DMS114 treated with DMSO at 0.1 percent for 48 hours (cell line): ENCODE results near the gene DGKG.

Experiments used
- DNase-seq: peaks from one replicate; lab custom pipeline; 2025; ENCODE audit not compliant: unreplicated experiment; lab: John Stamatoyannopoulos, UW

Gene DGKG

GRCh38 chr3:186320862-186321568, 41.0 kb downstream of the DGKG start:
- DNase-seq, result no peak

DNA sequence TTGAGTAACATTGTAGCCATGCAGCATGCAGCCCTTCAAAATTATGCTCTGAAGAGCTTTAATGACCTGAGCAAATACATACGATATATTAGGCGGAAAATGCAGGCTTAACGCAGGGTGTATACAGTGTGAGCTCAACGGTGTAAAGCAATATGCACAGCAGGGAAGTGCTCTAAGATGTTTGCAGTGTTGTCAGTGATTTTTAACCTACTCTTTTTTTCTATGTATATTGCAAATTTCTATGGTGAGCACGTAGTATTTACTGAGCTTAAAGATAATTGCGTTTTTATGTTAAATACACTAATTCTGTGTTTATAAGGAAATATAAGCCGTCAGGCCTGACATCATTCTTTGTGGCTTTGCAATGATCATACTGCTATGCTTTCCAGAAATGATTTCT, 42.1 kb downstream of the DGKG start:
- no peak for DNase-seq

- no peak for DNase-seq
These were observed 43.9 kb downstream of the DGKG start for GRCh38 chr3:186318135-186318534.

DNA sequence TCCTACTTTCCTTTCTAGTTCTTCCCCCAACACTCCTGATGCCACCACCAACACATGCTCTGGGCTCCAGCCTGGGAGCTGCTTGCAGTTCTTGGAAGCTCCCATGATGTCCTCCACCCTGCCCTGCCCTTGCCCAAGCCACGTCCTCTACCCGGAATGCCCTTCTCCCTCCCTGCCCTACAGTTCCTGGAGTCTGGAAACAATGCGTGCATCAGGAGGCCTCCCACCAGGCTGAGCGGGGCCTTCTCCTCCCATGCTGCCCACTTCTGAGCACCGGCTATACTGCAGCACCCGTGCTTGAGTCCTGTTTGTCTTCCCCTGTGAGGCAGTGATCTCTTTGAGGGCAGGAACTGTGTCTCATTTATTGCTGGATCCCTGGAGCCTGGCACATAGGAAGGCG, 44.6 kb downstream of the DGKG start:
- no peak for DNase-seq

DNA sequence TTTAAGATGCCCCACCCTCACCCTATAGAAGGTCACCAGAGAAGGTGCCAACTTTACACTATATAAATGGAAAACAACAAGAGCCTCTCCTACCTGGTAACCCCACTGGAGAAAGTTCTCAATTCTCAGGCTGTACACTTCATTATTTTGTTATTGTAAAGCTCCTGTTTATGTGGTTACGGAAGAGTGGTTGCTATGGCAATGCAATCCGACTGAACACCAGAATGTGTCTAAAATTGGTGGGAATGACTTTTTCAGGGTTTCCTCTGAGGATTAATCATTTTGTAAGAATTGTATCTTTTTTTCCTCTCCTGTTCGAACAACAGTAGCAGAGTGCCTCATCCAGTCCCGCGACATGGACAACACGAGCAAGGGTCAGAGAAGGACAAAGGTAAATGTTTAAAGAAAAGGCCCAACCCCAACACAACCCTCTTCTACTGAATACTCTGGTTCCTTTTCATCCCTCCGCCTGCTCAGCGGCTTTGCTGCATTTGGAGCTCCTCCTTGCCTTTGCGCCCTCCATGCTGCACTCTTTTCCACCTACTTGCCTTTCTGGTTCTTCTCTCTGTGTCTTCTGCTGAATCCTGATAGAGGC, 45.3 kb downstream of the DGKG start:
- no peak for DNase-seq

- DNase-seq, result no peak
These were observed 46.3 kb downstream of the DGKG start for GRCh38 chr3:186315581-186316354.

DNA sequence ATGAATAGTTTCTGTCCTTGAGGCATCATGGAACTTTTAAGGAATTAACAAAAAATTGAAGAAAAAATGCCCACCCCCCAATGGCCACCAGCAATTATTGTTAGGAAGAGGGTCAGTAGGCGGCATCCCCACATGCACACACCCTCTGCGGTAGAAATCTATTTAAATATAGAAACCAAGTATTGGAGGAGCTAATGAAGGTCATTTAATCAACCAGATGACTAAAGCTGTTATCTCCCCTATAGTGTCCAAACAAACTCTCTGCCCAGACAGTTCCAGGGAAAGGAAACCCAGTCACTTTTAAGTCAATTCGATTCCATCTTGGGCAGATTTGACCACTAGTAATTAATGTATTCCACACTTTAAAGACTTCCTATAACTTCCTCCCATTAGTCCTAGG, 47.1 kb downstream of the DGKG start:
- no peak for DNase-seq

DNA sequence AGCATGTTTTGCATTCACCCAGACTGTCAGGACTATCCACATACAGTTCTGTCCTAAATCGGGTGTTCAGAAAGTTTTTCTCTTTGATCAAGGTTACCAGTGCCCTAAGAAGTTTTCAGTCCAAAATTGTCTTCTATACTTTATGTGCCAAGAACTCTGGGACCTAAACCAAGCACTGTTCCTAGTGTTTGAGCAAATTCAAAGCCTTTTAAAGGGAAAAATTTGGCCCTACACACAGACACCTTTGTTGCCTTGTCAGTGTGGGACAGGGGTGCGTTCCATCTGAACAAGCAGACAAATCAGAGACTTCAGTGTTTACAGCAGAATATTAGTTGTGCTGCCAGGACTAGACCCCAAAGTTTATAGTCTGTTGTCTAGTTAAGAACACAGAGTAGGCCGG, 50.6 kb downstream of the DGKG start:
- no peak for DNase-seq

DNA sequence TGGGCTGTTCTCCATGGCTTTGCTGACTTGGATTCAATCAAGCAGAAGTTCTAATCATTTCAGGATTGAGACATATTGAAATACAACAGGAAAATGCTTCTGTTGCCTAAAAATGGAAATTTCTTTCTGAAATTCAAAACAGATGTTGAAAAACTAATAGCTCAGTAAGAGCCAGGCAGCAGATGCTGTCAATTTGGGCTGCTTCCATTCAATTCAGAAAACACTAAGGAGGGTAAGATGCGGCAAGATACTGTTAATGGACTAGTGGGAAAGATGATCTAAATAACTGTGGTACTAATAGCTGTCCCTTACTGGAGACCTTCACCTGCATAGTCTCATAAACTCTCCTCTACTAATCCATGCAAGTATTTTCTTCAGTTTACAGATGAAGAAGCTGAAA, 53.5 kb downstream of the DGKG start:
- DNase-seq, result no peak

DNA sequence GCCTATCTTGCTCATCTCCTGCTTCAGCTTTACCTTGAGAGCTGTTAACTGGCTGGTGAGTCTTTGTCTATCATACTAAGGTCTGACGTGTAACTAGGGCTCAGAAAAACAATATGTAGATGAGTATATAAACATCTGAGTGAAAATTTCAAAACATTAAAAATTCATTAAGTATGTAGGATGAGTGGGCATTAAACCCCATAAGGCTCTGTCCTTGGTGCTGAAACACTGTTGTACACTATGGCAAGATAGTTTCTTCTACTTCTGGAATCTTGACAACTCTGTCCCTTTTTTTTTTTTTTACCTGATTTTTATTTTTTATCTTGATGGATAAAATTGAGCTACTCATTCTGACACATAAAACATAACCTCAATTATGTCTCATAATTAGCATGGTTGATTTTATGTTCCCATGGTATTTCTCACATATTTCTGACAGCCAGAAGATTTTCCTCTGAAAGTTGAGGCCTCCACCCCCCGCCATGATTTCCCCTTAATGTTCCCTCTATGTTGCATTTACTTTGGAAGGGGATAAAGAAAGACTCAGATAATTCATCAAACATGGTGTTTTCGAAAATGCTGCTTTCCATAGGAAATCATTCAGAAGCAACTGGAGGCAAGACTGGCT, 54.3 kb downstream of the DGKG start:
- DNase-seq, result no peak

DNA sequence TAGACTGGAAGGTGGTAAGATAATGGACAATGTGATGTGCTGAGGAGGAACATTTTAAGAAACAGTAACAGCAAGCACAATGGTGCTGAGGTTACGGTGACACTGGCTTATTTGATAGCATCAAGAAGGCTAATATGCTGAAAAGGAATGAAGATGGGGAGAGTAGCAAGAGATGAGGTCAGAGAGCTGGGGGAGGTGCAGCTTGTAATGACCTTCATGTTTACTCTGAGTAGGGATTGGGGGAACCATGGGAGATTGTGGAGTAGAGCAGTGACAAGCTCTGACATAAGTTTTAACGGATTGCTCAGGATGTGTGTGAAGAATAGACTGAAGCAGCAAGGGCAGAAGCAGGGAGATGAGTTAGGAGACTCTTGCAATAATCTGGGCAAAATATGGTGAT, 56.7 kb downstream of the DGKG start:
- no peak for DNase-seq

DNA sequence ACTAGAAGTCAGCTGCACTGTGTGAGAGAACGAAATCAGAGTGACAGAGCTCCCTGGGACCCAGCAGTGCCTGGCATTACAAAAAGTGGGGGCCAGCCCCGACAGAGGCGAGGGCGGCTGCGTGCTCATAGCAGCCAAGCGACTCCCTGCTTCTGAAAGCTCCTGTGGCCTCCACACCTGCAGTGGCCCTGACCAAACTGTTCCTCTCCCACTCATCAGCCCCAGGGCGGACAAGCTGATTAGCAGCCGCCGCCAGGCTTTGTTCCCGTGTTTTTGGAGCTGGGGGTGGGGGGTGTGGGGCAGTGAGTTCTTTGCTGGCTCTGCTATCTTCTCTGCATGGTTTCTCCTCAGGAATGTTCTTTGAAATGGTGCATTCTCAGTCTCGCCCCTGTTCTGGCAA, 58.1 kb downstream of the DGKG start:
- no peak for DNase-seq

- DNase-seq, result no peak
These were observed 62.7 kb downstream of the DGKG start for GRCh38 chr3:186299327-186299726.

DNA sequence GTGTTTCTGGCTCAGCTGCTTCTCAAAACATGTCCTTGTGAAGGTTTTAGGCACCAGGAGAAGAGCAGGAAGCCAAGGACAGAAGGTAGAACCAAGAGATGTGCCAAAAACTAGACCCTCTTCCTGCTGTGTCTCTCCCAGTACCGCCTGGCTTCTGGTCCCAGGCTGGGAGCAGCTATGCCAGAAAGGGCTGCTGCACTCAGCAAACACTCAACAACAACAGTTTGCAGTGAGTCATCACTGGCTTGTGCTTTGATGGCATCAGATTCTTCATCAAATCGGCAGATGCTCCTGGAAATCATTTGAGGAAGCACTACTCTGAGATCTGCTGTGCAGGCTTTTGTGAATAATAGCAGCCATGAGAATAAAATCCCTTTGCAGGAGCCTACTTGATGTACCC, 63.2 kb downstream of the DGKG start:
- DNase-seq, result no peak

- no peak for DNase-seq
These were observed 71.2 kb downstream of the DGKG start for GRCh38 chr3:186290796-186291195.

- DNase-seq, result no peak
These were observed 74.3 kb downstream of the DGKG start for GRCh38 chr3:186287711-186288110.

GRCh38 chr3:186286114-186286513, 75.9 kb downstream of the DGKG start:
- DNase-seq, result no peak

- no peak for DNase-seq
These were observed 77.4 kb downstream of the DGKG start for GRCh38 chr3:186284661-186285060.

GRCh38 chr3:186284349-186284652, 77.7 kb downstream of the DGKG start:
- DNase-seq, result no peak

- no peak for DNase-seq
These were observed 78.2 kb downstream of the DGKG start for GRCh38 chr3:186283651-186284348.

GRCh38 chr3:186283096-186283495, 78.9 kb downstream of the DGKG start:
- DNase-seq, result no peak
